ENCODE data around the gene SLC16A10.

The SLC16A10 gene

GRCh38 chr6:111088668-111089003, 1.3 kb downstream of the SLC16A10 start:
- TF ChIP-seq, protein P1, sequence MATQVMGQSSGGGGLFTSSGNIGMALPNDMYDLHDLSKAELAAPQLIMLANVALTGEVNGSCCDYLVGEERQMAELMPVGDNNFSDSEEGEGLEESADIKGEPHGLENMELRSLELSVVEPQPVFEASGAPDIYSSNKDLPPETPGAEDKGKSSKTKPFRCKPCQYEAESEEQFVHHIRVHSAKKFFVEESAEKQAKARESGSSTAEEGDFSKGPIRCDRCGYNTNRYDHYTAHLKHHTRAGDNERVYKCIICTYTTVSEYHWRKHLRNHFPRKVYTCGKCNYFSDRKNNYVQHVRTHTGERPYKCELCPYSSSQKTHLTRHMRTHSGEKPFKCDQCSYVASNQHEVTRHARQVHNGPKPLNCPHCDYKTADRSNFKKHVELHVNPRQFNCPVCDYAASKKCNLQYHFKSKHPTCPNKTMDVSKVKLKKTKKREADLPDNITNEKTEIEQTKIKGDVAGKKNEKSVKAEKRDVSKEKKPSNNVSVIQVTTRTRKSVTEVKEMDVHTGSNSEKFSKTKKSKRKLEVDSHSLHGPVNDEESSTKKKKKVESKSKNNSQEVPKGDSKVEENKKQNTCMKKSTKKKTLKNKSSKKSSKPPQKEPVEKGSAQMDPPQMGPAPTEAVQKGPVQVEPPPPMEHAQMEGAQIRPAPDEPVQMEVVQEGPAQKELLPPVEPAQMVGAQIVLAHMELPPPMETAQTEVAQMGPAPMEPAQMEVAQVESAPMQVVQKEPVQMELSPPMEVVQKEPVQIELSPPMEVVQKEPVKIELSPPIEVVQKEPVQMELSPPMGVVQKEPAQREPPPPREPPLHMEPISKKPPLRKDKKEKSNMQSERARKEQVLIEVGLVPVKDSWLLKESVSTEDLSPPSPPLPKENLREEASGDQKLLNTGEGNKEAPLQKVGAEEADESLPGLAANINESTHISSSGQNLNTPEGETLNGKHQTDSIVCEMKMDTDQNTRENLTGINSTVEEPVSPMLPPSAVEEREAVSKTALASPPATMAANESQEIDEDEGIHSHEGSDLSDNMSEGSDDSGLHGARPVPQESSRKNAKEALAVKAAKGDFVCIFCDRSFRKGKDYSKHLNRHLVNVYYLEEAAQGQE (IDR thresholded peaks at IDR 0.05; ENCODE audit: low read depth), result no peak
- TF ChIP-seq EGR1 (IDR thresholded peaks at IDR 0.05), result no peak
- no peak for TF ChIP-seq CEBPB (IDR thresholded peaks at IDR 0.05)
- no peak for TF ChIP-seq RAD21 (IDR thresholded peaks at IDR 0.05; ENCODE audit: low read depth)
- TF ChIP-seq TAF1 (IDR thresholded peaks at IDR 0.05; ENCODE audit: low read depth), result no peak
- TF ChIP-seq NFIC (IDR thresholded peaks at IDR 0.05), result no peak
- TF ChIP-seq, protein P2, sequence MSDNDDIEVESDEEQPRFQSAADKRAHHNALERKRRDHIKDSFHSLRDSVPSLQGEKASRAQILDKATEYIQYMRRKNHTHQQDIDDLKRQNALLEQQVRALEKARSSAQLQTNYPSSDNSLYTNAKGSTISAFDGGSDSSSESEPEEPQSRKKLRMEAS (IDR thresholded peaks at IDR 0.05), result no peak
- no peak for TF ChIP-seq ZBTB7A (IDR thresholded peaks at IDR 0.05; ENCODE audit: low read depth)
- TF ChIP-seq YY1 (IDR thresholded peaks at IDR 0.05; ENCODE audit: low read depth), result no peak
- TF ChIP-seq FOXM1 (IDR thresholded peaks at IDR 0.05; ENCODE audit: borderline replicate concordance, low read depth), result no peak
- no peak for TF ChIP-seq TEAD4 (IDR thresholded peaks at IDR 0.05)
- TF ChIP-seq, protein P3, sequence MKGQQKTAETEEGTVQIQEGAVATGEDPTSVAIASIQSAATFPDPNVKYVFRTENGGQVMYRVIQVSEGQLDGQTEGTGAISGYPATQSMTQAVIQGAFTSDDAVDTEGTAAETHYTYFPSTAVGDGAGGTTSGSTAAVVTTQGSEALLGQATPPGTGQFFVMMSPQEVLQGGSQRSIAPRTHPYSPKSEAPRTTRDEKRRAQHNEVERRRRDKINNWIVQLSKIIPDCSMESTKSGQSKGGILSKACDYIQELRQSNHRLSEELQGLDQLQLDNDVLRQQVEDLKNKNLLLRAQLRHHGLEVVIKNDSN (IDR thresholded peaks at IDR 0.05), result no peak
- no peak for TF ChIP-seq TCF12 (IDR thresholded peaks at IDR 0.05; ENCODE audit: low read depth)
- no peak for TF ChIP-seq CREB1 (IDR thresholded peaks at IDR 0.05; ENCODE audit: low read depth)
- TF ChIP-seq EP300 (IDR thresholded peaks at IDR 0.05; ENCODE audit: borderline replicate concordance), result no peak

DNA sequence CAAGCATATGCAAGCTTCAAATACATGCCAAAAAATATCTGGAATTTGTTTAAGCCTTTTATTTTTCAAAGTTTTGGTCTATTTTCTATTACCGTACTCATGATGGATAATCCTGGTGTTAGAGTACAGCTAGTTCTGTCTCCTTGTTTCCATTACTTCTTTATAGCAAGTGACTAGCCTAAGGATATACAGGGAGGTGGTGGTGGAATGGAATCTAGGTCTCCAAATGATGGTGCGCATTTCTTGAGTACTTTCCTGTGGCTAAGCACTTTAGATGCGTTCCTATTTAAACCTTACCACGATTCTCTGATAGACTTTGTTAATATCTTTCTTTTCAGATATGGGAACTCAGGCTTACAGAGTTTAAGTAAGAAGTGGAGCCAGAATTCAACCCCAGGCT, 3.5 kb downstream of the SLC16A10 start:
- TF ChIP-seq, protein P3 (IDR thresholded peaks at IDR 0.05), result no peak
- TF ChIP-seq, protein P1 (IDR thresholded peaks at IDR 0.05; ENCODE audit: low read depth), result no peak
- TF ChIP-seq TCF12 (IDR thresholded peaks at IDR 0.05; ENCODE audit: low read depth) (no peak), CREB1 (IDR thresholded peaks at IDR 0.05; ENCODE audit: low read depth) (no peak), ZBTB7A (IDR thresholded peaks at IDR 0.05; ENCODE audit: low read depth) (no peak), RAD21 (IDR thresholded peaks at IDR 0.05; ENCODE audit: low read depth) (no peak), EP300 (IDR thresholded peaks at IDR 0.05; ENCODE audit: borderline replicate concordance) (no peak), TAF1 (IDR thresholded peaks at IDR 0.05; ENCODE audit: low read depth) (no peak), EGR1 (IDR thresholded peaks at IDR 0.05) (no peak), YY1 (IDR thresholded peaks at IDR 0.05; ENCODE audit: low read depth) (no peak), CEBPB (IDR thresholded peaks at IDR 0.05) (no peak), FOXM1 (IDR thresholded peaks at IDR 0.05; ENCODE audit: borderline replicate concordance, low read depth) (no peak), TEAD4 (IDR thresholded peaks at IDR 0.05) (no peak)
- TF ChIP-seq, protein P2 (IDR thresholded peaks at IDR 0.05), result no peak

DNA sequence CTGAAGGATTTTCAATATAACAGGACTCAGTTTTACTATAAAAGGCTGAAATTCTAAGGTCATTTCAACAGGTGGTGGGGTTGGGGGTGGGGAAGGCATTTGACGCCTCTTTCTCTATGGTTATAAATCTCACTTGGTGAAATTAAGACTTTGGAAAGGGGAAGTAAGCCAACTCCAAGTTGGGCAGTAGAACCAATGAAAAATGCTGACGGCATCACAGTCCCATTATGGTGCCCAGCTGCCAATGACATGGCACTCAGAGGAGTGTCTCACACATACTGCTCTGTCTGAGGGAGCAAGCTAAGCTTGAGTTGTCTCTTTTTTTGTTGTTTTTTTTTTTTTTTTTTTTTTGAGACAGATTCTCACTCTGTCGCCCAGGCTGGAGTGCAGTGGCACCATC, 4.7 kb downstream of the SLC16A10 start:
- TF ChIP-seq CREB1 (IDR thresholded peaks at IDR 0.05; ENCODE audit: low read depth) (no peak), EP300 (IDR thresholded peaks at IDR 0.05; ENCODE audit: borderline replicate concordance) (no peak), ZBTB7A (IDR thresholded peaks at IDR 0.05; ENCODE audit: low read depth) (no peak), TEAD4 (IDR thresholded peaks at IDR 0.05) (no peak), EGR1 (IDR thresholded peaks at IDR 0.05) (no peak), NFIC (IDR thresholded peaks at IDR 0.05) (no peak), FOXM1 (IDR thresholded peaks at IDR 0.05; ENCODE audit: borderline replicate concordance, low read depth) (no peak), CEBPB (IDR thresholded peaks at IDR 0.05) (no peak)

GRCh38 chr6:111096246-111096645, 8.9 kb downstream of the SLC16A10 start:
- TF ChIP-seq EGR1 (IDR thresholded peaks at IDR 0.05), result peak; percentile 88
- no peak for TF ChIP-seq CREB1 (IDR thresholded peaks at IDR 0.05; ENCODE audit: low read depth)
- TF ChIP-seq TEAD4 (IDR thresholded peaks at IDR 0.05), result peak; percentile 22; the same call in 1 of the 2 replicates
- TF ChIP-seq NFIC (IDR thresholded peaks at IDR 0.05), result peak; percentile 96
- TF ChIP-seq TCF12 (IDR thresholded peaks at IDR 0.05; ENCODE audit: low read depth), result peak; percentile 86
- TF ChIP-seq YY1 (IDR thresholded peaks at IDR 0.05; ENCODE audit: low read depth), result no peak
- TF ChIP-seq, protein P2 (IDR thresholded peaks at IDR 0.05), result peak; percentile 53

DNA sequence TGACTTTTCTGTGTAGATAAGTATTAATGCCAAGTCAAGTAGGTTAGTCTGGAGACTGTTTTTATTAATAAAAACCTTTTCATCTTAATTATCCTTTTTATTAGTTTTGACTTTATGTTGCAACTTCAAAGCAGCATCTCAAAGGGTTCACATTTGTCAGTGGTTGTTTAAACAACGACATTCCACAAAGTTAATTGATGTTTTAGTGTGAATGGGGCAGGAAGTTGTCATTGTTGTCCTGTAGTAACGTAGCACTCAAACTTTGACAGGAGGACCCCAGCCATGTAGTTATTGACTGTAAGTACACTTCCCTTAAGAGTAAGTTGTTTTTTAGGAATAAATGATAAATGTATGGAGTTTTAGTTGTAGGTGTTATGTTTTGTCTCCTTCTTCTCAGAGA, 11.3 kb downstream of the SLC16A10 start:
- TF ChIP-seq EP300 (IDR thresholded peaks at IDR 0.05; ENCODE audit: borderline replicate concordance) (no peak), TAF1 (IDR thresholded peaks at IDR 0.05; ENCODE audit: low read depth) (no peak), TEAD4 (IDR thresholded peaks at IDR 0.05) (no peak), TCF12 (IDR thresholded peaks at IDR 0.05; ENCODE audit: low read depth) (no peak), NFIC (IDR thresholded peaks at IDR 0.05) (no peak), RAD21 (IDR thresholded peaks at IDR 0.05; ENCODE audit: low read depth) (no peak), YY1 (IDR thresholded peaks at IDR 0.05; ENCODE audit: low read depth) (no peak), FOXM1 (IDR thresholded peaks at IDR 0.05; ENCODE audit: borderline replicate concordance, low read depth) (no peak)
- TF ChIP-seq, protein P1 (IDR thresholded peaks at IDR 0.05; ENCODE audit: low read depth), result no peak
- TF ChIP-seq, protein P3 (IDR thresholded peaks at IDR 0.05), result no peak

All from Ishikawa (cell line).